ENCODE data around the gene ZFHX3. TPM values are rescaled to one million over a fixed set of nuclear protein-coding genes. Genes with fewer than 3 reads are reported as not detected.

ZFHX3 gene
- total RNA-seq, 1 donor from 2014 or later: 48.5 TPM

- TF ChIP-seq CTCF (conservative IDR thresholded peaks at IDR 0.05): no peak
- Mint-ChIP-seq H3K9me3 (no peaks in the 10 kb centered on the region), H3K36me3 (peaks cover 3% of the 10 kb centered on the region), H3K27me3 (no peaks in the 10 kb centered on the region), H3K4me1 (ENCODE audit: unreplicated experiment) (peaks cover 47% of the 10 kb centered on the region), H3K4me3 (no peak overlapping the region), H3K27ac (no peak overlapping the region)
- DNase-seq (ENCODE audit: extremely low spot score, unreplicated experiment): no peak
Observed at GRCh38 chr16:72766506-72766905, 281.4 kb downstream of the ZFHX3 start.

GRCh38 chr16:72764015-72764654, 283.8 kb downstream of the ZFHX3 start:
- TF ChIP-seq CTCF (conservative IDR thresholded peaks at IDR 0.05): no peak

GRCh38 chr16:72760581-72760980, 287.3 kb downstream of the ZFHX3 start:
- H3K4me1 Mint-ChIP-seq (ENCODE audit: unreplicated experiment): peaks cover 53% of the 10 kb centered on the region
- DNase-seq (ENCODE audit: extremely low spot score, unreplicated experiment): no peak
- no peak overlapping the region for H3K4me3 Mint-ChIP-seq
- no peak overlapping the region for H3K27ac Mint-ChIP-seq
- no peaks in the 10 kb centered on the region for H3K9me3 Mint-ChIP-seq
- no peak for TF ChIP-seq CTCF (conservative IDR thresholded peaks at IDR 0.05)
- H3K27me3 Mint-ChIP-seq: no peaks in the 10 kb centered on the region
- H3K36me3 Mint-ChIP-seq: peaks cover 10% of the 10 kb centered on the region

More at GRCh38 chr16:72764015-72764654, 283.8 kb downstream of the ZFHX3 start:
- no peaks in the 10 kb centered on the region for H3K9me3 Mint-ChIP-seq
- DNase-seq (ENCODE audit: extremely low spot score, unreplicated experiment): no peak
- peak overlapping the region; percentile 46 for H3K4me3 Mint-ChIP-seq
- H3K27ac Mint-ChIP-seq: peak overlapping the region; percentile 59
- H3K36me3 Mint-ChIP-seq: peaks cover 6% of the 10 kb centered on the region
- H3K27me3 Mint-ChIP-seq: no peaks in the 10 kb centered on the region
- H3K4me1 Mint-ChIP-seq (ENCODE audit: unreplicated experiment): peaks cover 63% of the 10 kb centered on the region

GRCh38 chr16:72753881-72754280, 294.0 kb downstream of the ZFHX3 start:
- H3K9me3 Mint-ChIP-seq: no peaks in the 10 kb centered on the region
- no peak for DNase-seq (ENCODE audit: extremely low spot score, unreplicated experiment)
- H3K27me3 Mint-ChIP-seq: no peaks in the 10 kb centered on the region
- peaks cover 20% of the 10 kb centered on the region for H3K36me3 Mint-ChIP-seq
- peaks cover 15% of the 10 kb centered on the region for H3K4me1 Mint-ChIP-seq (ENCODE audit: unreplicated experiment)
- TF ChIP-seq CTCF (conservative IDR thresholded peaks at IDR 0.05): no peak
- H3K4me3 Mint-ChIP-seq: no peak overlapping the region
- H3K27ac Mint-ChIP-seq: no peak overlapping the region

GRCh38 chr16:72752004-72752695, 295.8 kb downstream of the ZFHX3 start:
- Mint-ChIP-seq H3K27ac (no peak overlapping the region), H3K27me3 (no peaks in the 10 kb centered on the region), H3K36me3 (peaks cover 20% of the 10 kb centered on the region), H3K4me3 (no peak overlapping the region), H3K9me3 (no peaks in the 10 kb centered on the region), H3K4me1 (ENCODE audit: unreplicated experiment) (peaks cover 28% of the 10 kb centered on the region)
- no peak for TF ChIP-seq CTCF (conservative IDR thresholded peaks at IDR 0.05)
- no peak for DNase-seq (ENCODE audit: extremely low spot score, unreplicated experiment)

All from type B pancreatic cell (in vitro differentiated cells).